MCF 10A (cell line): ENCODE results near the gene ZCCHC2. TPM values are rescaled to one million over a fixed set of nuclear protein-coding genes. Genes with fewer than 3 reads are reported as not detected.

Experiments
- BruUV-seq: library from RNA; stranded (reverse); fragments of 400-500 nt; replicated peaks from 2 replicates; lab custom pipeline; 2021; lab: Mats Ljungman, UMichigan
- CTCF ChIA-PET: fragments of 300-600 bp; sonication (Branson Sonifier 250); formaldehyde crosslinking; extraction: SDS; loops from one replicate; lab custom pipeline; 2021; ENCODE audit warnings: antibody characterized with exemption, inconsistent platforms; lab: Yijun Ruan, JAX
- POLR2A ChIA-PET: fragments of 300-600, 350-650 bp; sonication (Branson Sonifier 250); formaldehyde crosslinking; extraction: SDS; loops from one replicate; lab custom pipeline; 2020; ENCODE audit warnings: antibody characterized with exemption, inconsistent platforms; lab: Yijun Ruan, JAX
- DNase-seq: peaks from one replicate; pipeline ENCODE4 v3.0.0-alpha.2; 2018; ENCODE audit not compliant: unreplicated experiment
- H3K27ac Mint-ChIP-seq: one replicate; pipeline ENCODE4 v1.8.0; 2022; ENCODE audit warnings: mild to moderate bottlenecking, low read depth, mixed read lengths; ENCODE audit not compliant: unreplicated experiment
- H3K27me3 Mint-ChIP-seq: one replicate; pipeline ENCODE4 v1.8.0; 2022; ENCODE audit warnings: mixed read lengths; ENCODE audit not compliant: insufficient read depth, unreplicated experiment
- H3K36me3 Mint-ChIP-seq: one replicate; pipeline ENCODE4 v1.8.0; 2022; ENCODE audit warnings: mild to moderate bottlenecking, moderate library complexity, mixed read lengths; ENCODE audit not compliant: insufficient read depth, unreplicated experiment
- H3K4me1 Mint-ChIP-seq: one replicate; pipeline ENCODE4 v1.8.0; 2022; ENCODE audit warnings: mixed read lengths; ENCODE audit not compliant: insufficient read depth, unreplicated experiment
- H3K4me3 Mint-ChIP-seq: one replicate; pipeline ENCODE4 v1.8.0; 2022; ENCODE audit warnings: mild to moderate bottlenecking, moderate library complexity, mixed read lengths; ENCODE audit not compliant: unreplicated experiment
- H3K9me3 Mint-ChIP-seq: one replicate; pipeline ENCODE4 v1.8.0; 2022; ENCODE audit warnings: mixed read lengths; ENCODE audit not compliant: unreplicated experiment
- CTCF ChIP-seq: fragments of 200-600 bp; IDR thresholded peaks from one replicate; pipeline ENCODE4 v1.8.0; 2022; ENCODE audit warnings: antibody characterized with exemption, mild to moderate bottlenecking; ENCODE audit not compliant: unreplicated experiment
- intact Hi-C: fragments of 100-400 bp; cut with micrococcal nuclease; formaldehyde crosslinking; loops from 2 replicates; pipeline ENCODE4 v1.14.1; 2022
- total RNA-seq: library from RNA; stranded (reverse); gene quantifications from 2 replicates; pipeline ENCODE4 v1.2.3, GENCODE V29; 2022

ZCCHC2 gene
- total RNA-seq, 1 experiment from 2014 or later: 14.6 TPM

- no peaks in the 10 kb centered on the region for H3K36me3 Mint-ChIP-seq
- H3K4me3 Mint-ChIP-seq: no peak overlapping the region
- no peaks in the 10 kb centered on the region for H3K9me3 Mint-ChIP-seq
- TF ChIP-seq CTCF: no peak
- ChIA-PET CTCF (interaction anchor here (0.6 to 1.4 kb wide), 2 partner anchors 40 to 61 kb away, joined by 4 to 5 read pairs; no protein-coding TSS in a partner anchor), POLR2A (interaction anchor here (0.8 to 1.9 kb wide), 5 partner anchors 15 to 272 kb away, joined by 3 to 10 read pairs (median 5); no protein-coding TSS in a partner anchor)
- no TSS peak for BruUV-seq
- intact Hi-C loops: no loop called here
- H3K27ac Mint-ChIP-seq: no peak overlapping the region
- DNase-seq: no peak
- H3K27me3 Mint-ChIP-seq: no peaks in the 10 kb centered on the region
- peaks cover 13% of the 10 kb centered on the region for H3K4me1 Mint-ChIP-seq
These were observed 31.7 kb upstream of the ZCCHC2 start for GRCh38 chr18:62490967-62491695.

GRCh38 chr18:62493033-62493862 lies 29.6 kb upstream of the ZCCHC2 start:
- no peak overlapping the region for H3K4me3 Mint-ChIP-seq
- peaks cover 6% of the 10 kb centered on the region for H3K36me3 Mint-ChIP-seq
- peaks cover 7% of the 10 kb centered on the region for H3K4me1 Mint-ChIP-seq
- H3K27me3 Mint-ChIP-seq: no peaks in the 10 kb centered on the region
- no peaks in the 10 kb centered on the region for H3K9me3 Mint-ChIP-seq
- TF ChIP-seq CTCF: no peak
- H3K27ac Mint-ChIP-seq: no peak overlapping the region
- POLR2A ChIA-PET: interaction anchor here (1.3 to 1.9 kb wide), 2 partner anchors 13 to 39 kb away, joined by 3 to 7 read pairs; no protein-coding TSS in a partner anchor
- no peak for DNase-seq
- intact Hi-C loops: no loop called here
- BruUV-seq: no TSS peak
- CTCF ChIA-PET: no interaction called here

GRCh38 chr18:62494764-62495163 lies 28.1 kb upstream of the ZCCHC2 start:
- no peak for DNase-seq
- POLR2A ChIA-PET: no interaction called here
- TF ChIP-seq CTCF: no peak
- Mint-ChIP-seq H3K4me3 (no peak overlapping the region), H3K27ac (no peak overlapping the region), H3K27me3 (no peaks in the 10 kb centered on the region), H3K9me3 (no peaks in the 10 kb centered on the region), H3K4me1 (peaks cover 7% of the 10 kb centered on the region), H3K36me3 (peaks cover 6% of the 10 kb centered on the region)
- no TSS peak for BruUV-seq
- CTCF ChIA-PET: interaction anchor here (1.5 kb wide), 1 partner anchor 69 kb away, joined by 5 read pairs; no protein-coding TSS in a partner anchor
- intact Hi-C loops: no loop called here

- peaks cover 7% of the 10 kb centered on the region for H3K4me1 Mint-ChIP-seq
- ChIA-PET CTCF (no interaction called here), POLR2A (interaction anchor here (0.9 to 1.3 kb wide), 2 partner anchors 28 to 83 kb away, joined by 3 read pairs; no protein-coding TSS in a partner anchor)
- no peak overlapping the region for H3K4me3 Mint-ChIP-seq
- intact Hi-C loops: no loop called here
- no peak overlapping the region for H3K27ac Mint-ChIP-seq
- TF ChIP-seq CTCF: no peak
- H3K9me3 Mint-ChIP-seq: no peaks in the 10 kb centered on the region
- DNase-seq: no peak
- peaks cover 6% of the 10 kb centered on the region for H3K36me3 Mint-ChIP-seq
- no peaks in the 10 kb centered on the region for H3K27me3 Mint-ChIP-seq
- BruUV-seq: no TSS peak
These were observed 26.6 kb upstream of the ZCCHC2 start for GRCh38 chr18:62496262-62496661.
